HG03432 (cell line): ENCODE measurements around the gene DGCR2.
"Not testable (repeated sequence)": the region's sequence is repeated elsewhere in the genome, so short reads cannot be mapped to it uniquely, and the experiment has no call there.

Source experiments
- ATAC-seq: cut with Tn5 transposase; IDR thresholded peaks from one replicate; pipeline ENCODE4 v1.9.1; 2021; ENCODE audit warnings: mild to moderate bottlenecking, moderate library complexity; ENCODE audit not compliant: unreplicated experiment

DGCR2 gene

DNA sequence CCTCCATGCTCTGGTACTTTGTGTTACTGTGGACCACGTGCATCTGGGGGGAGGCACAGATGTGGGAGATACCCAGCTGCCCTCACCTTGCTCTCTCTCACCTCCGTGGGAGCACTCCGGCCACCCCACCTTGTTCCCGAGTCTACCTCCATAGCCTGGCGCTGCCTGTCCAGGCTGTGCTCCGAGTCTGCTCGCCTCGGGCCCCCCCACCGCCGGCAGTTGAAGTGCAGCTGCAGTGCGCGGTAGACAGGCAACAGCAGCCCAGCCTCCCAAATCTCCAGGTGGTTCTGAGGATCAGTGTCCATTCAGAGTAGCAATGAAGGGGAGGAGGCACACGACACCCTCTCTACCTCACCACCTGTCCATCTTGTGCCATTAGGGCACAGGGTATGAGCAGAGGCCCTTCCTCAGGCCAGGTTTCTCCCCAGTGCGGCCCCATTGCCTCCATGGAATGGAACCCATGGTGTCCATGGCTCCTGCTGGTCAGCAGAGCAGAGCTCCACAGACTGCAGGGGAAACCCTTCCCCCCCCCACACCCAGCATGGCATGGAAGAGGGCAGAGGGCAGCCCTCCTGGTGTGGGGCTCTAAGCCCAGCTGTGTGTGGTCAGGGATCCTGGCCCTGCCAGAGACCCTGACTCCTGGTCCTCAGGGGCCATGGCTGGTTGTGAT lies 89.2 kb downstream of the DGCR2 start:
- not testable (repeated sequence) for ATAC-seq

DNA sequence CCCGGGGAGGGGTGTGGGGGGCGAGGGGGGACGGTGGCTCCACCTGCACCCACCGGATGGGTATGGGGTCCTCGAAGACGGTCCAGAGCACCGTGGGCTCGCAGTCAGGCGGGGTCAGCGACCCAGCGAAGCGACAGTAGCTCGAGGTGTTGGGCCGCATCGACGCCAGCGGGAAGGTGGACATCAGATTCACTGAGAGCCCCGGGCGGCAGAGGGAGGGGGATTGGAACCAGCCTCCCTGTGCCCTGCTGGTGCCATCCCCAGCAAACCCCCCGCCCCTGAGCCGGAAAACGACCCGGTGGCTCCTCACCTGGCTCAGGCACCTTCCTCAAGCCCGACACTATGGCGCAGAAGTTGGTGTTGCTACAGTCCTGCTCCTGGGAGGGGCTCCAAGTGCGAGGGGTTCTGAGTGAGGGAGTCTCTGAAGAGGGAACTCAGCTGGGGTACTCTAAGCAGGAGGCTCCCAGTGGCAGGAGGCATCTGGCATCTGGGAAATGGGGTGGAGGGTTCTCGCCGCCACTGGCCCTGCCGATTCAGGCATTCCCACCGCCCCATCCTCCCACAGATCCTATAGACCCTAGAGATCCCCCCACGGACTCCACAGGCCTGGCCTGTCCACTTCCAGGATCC lies 89.9 kb downstream of the DGCR2 start:
- ATAC-seq, result not testable (repeated sequence)

DNA sequence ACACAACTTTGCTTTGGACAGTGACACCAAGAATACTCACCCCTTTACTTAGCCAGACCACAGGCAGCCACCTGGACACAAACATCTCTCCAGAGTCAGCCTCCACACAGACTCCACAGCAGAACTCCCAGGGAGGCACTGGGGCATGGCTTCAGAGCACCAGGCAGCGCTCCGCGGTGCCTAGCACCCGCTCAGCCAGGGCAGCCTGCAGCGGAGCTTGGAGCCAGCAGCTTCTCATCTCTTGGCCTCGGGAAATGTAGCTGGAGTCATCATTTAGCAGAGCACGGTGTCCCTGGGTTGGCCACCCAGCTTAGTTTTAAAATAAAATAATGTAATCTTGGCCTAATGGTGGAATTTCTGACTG lies 91.3 kb downstream of the DGCR2 start:
- not testable (repeated sequence) for ATAC-seq

DNA sequence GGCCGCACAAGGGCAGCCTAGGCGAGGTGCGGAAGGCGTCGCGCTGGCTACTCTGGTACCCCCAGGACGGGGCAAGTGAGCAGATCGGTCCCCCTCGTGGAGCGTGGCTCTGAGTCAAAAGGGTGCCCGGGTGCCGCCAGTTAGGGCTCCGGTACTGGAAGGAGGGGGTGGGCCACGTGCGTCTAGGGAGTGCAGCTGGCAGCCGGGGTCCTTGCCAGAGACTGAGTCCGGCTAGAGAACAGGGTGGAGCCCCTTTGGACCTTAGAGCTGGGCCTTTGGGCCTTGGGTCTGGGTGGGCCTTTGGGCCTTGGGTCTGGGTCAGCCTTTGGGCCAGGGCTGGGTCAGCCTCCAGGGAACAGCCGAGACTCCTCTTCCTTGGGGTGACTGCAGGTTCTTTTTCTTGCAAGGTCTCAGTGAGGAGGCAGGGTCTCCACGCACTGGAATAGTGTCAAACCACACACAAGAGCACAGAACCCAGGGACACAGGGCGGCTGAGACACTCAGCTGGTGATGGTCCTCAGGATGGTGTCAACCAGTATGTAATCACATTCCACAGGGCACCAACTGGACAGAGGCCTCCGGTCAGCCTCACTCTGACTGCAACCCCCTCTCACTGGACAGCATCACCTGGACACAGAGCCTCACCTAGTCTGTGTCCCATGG lies 91.9 kb downstream of the DGCR2 start:
- not testable (repeated sequence) for ATAC-seq

DNA sequence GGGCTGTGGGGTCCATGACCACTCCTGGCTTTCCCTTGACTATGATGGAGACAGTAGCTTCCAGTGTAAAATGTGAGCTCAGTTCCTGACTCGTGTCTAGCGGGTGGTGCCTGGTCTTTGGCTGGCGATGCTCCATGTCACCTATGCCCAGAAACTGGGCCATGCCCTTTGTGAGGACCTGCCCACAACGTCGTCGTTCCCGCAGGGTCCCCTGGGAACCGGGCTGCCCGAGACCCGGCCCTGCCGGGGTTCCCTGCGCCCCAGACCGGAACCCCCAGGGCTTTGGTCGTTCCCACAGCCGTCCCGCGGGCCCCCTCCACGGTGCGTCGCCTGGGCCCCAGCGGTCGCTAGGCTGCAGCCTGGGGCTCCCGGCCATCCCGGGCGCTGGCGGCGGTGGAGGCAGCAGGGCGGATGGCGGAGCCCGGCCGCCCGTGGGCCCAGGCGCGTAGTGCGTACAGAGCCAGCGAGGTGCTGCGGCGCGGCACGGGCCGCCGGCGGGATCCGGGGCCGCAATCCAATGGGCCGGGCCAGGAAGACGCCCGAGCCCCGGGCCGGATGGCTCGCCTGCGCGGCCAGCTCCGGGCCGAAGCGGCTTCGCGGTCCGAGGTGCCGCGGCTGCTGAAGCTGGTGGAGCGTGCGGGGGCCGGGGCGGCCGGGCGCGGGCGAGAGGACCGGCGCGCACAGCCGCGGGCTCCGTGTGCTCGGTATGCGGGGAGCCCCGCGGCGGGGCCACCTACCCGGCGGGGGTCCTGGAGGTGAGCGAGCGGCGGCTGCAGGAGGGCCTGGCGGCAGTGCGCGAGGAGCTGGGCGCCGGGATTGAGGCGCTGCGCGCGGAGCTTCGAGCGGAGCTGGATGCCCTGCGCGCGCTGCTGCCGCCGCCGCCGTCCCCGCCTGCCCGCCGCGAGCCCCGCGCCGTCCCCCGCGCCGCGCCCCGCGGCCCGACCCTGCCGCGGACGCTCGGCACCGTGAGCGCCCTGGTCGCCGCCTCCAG lies 92.8 kb downstream of the DGCR2 start:
- ATAC-seq, result not testable (repeated sequence)

DNA sequence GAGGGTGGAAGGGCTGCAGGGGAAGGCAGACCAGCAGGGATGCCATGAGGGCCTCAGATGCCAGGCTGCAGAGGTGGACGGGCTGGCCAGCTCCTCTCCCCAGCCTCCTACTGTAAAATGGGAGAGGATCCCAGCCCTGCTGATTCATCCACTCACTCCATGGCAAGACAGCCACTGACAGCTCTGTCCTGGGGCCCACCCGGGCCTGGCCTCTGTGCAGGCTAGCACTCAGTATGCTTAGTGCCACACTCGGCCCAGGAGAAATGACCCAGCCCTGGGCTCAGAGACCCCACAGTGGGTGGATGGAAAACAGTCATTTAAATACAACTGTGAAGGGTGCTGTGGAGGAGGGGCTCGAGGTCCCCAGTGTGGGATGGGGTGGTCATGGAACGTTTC lies 94.2 kb downstream of the DGCR2 start:
- not testable (repeated sequence) for ATAC-seq

DNA sequence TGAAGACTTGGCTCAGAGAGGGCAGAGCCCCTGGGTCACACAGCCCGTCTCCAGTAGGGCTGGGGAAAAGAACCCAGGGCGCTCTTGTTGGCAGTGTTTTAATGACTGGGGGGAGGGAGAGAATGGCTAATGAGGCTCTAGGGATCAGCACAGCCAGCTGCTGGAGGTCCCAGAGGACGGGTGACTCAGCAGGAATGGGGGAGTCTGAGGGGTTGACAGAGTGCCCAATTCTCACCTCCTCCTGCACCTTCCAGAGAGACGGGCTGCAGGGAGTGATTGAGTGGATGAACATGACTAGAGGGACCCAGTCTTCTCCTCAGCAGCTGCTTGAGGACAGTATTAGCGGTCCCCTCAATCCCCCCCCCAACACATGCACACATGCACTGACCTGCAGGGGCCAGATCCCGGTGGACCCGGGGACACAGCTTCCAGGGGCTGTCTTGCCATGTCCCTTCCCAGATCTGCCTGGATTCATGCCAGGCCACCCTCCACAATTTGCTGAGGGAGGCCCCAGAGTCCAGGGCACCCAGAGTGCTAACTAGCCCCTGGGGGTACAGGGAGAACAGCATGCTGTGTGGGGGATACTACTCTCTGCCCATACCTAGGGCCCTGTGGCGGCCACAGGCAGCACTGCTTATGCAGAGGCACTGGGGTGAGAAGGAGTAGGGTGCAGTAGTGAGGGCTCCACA lies 94.7 kb downstream of the DGCR2 start:
- not testable (repeated sequence) for ATAC-seq

DNA sequence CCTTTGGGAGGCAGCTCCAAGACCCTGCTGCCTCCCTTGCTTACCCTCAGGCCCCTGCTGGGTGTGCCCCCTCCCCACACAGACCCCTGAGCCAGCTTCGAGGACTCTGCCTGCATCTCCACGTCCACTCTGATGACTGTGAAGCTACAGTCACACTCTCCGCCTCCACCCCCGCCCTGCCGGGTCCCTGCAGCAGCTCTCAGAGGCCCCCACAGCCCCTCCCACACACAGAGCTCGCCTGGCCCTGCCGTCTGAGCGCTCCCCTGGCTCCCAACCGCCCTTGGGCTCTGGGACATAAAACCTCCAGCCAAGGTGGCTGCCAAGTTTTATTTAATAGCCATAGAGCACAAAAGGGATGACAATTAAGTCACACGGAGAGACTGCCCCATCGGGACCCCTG lies 96.1 kb downstream of the DGCR2 start:
- not testable (repeated sequence) for ATAC-seq

DNA sequence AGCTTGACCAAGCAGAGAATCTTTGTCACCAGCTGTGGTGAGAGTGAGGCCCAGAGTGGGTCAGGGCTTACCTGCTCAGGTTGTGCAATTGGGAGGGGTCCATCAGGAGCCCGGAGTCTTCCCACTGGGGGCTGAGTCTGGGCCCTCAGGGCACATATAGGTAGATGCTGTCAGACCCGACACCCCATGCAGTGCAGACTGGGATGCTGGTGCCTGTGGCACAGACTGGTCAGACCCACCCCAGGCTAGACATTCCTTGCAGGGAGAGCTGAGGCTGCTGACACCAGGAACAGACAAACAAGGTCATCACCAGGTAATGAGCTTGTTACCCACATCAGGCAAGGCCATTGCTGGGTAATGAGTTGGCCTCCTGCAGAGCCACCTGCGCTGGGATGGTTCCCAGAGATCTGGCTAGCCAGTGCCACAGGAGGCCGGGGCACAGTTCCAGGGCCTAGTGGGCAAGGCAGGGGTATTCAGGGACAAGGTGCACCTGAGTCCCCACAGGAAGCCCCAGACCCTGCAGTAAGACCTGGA lies 97.2 kb downstream of the DGCR2 start:
- ATAC-seq, result not testable (repeated sequence)

DNA sequence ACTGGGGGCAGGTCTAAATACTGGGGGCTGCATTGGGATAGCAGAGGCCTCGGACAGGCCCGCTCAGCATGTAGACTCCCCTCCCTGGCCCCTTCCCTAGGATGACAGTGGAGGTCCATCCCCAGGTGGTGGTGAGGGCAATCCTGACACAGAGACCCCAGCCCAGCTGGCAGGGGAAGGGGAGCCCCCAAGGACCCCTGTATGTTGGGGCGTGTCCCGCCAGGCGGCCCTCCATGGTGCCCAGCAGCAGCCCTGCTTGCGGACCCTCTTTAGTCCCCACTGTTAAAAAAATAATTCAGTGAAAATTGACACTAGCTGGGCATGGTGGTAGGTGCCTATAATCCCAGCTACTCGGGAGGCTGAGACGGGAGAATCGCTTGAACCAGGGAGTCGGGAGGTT lies 98.3 kb downstream of the DGCR2 start:
- not testable (repeated sequence) for ATAC-seq

DNA sequence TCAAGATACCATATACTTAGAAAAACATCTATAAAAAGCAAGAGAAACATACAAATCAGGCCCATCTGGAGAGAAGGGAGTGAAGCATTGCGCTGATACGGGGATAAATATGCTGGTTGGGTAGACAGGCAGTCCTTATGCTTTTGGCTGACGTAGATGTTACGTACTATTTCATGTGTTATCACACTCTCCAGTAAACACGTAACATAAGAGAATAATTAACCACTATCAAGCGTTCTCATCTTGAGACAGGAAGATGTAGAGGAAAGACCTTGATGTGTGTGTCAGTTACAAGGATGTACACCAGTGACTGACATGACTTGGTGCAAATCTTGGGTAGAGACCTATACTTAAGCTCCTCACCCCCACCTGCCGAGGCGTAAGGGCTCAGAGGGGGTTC lies 99.5 kb downstream of the DGCR2 start:
- ATAC-seq, result no peak

DNA sequence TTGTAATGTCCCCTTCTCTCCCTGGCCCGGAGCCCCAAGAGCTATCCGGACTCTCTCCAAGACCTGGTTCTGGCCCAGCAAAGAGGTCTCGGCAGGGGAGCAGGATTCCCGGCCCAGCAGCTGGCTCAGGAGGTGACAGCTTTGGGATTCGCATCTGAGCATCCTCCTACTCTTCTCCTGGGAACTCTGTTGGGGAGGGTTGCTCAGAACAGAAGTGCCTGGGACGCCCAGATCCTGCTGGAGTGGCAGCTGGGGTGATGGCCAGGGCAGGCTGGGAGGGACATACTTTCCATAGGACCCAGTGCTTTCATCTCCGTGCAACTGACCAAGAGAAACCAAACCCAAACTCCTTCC lies 102.6 kb downstream of the DGCR2 start:
- no peak for ATAC-seq

DNA sequence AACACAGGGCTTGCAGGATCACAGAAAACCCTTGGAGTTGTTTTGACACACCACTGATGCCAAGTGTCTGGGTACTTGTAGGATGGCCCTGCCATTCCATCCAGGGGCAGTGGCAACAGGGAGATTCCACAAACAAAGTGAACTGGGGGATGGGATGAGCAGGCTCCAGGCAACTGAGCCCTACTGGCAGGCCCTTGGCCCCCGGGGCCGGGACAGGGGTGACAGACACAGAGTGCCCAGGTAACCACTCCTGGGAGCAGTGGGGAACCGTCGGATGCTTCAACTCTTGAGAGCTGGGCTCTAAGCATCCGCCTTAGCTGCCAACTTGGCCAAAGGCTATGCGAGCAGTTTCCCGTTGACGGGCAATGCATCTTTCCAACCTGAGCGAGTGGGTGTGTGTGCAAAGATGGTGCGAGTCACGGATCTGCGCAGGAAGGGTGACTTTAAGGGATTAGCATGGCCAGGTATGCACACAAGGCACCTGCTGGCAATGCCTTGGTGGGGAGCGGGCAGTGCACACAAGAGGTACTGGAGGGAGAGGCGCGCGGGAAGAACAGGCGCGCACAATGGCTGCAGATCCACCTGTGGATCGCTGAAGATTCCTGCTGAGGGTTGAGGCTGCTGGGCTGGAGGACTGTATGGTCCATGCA lies 103.1 kb downstream of the DGCR2 start:
- ATAC-seq, result no peak

DNA sequence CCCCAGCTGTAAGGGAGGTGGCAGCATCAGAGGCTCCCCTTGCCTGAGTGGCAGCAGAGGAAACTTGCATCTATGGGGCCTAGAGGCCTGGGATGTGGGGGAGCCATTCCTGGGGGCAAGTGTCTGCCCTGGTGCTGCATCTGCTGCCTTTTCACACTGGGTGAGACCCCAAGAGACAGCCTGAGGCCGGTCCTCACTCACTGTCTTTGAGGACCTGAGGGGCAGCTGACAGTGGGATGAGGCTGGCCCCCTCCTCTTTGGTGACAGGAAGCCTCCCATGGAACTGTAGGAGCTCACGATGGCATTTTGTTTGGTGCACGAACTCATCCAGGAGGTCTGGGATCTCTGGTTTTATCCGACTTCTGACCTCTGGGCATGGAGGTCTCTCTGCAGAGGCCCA lies 104.0 kb downstream of the DGCR2 start:
- ATAC-seq, result no peak

DNA sequence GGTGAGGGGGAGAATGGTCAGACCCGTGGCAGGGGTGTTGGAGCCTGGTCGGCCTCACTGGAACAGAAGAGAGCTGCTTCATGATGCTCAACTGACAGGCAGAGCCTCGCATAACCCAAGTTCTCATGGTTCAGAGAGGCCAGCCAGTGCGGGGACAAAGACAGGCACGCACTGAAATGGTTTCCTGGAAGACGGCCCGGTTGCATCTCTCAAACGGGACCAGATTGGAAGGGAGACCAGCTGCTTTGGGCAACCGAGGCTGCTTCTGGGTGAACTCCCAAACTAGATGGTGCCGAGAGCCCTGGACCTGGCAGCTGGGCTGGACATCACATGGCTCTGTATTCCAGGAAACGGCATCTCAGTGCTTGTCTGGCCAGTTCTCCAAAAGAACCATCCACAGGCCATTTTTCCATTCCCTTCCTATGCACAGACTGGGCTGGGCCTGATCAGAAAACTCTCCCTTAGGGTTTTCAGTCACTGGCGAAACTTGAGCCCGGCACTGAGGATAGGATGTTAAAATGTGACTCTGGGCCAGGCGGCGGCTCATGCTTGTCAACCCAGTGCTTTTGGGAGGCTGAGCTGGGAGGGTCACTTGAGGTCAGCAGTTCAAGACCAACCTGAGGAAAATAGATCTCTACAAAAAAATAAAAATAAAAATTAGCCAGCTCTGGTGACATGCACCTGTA lies 106.0 kb downstream of the DGCR2 start:
- ATAC-seq, result no peak

DNA sequence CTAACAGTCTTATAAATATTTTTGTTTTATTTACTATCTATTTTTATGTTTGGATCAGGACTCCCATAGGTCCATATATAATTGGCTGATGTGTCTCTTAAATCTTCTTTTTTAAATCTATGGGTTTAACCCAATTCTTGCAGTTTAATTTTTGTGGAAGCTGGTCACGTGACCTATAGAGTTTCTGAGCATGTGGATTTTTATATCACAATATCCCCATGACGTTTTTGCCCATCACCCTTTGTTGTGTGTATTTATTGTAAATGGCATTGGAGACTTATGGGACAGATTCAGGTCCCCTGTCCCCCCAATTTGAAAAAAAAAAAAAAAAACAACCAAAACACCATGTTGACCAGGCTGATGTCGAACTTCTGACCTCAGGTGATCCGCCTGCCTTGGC lies 107.3 kb downstream of the DGCR2 start:
- ATAC-seq, result no peak

DNA sequence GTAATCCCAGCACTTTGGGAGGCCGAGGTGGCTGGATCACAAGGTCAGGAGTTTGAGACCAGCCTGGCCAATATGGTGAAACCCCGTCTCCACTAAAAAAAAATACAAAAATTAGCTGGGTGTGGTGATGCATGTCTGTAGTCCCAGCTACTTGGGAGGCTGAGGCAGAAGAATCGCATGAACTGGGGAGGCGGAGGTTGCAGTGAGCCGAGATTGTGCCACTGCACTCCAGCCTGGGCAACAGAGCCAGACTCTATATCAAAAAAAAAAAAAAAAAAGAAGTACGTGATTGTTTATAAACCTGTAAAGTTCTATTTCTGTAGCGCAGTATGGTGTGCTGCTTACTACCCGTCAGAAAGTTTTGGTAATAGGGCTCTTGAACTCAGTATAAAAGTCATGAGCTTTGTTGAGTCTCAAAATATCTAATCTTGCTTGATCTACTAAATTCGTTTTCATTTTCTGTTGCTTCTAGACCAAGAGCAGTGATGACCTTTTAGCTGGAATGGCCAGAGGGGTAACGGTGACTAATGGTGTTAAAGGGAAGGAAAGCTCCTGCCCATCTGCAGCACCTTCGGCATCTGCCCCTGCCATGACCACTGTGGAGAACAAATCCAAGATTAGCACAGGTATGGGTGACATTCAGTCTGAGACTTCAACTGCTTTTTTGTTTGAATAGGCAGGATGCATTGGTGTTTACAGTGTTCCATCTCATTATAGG lies 108.2 kb downstream of the DGCR2 start:
- not testable (repeated sequence) for ATAC-seq

DNA sequence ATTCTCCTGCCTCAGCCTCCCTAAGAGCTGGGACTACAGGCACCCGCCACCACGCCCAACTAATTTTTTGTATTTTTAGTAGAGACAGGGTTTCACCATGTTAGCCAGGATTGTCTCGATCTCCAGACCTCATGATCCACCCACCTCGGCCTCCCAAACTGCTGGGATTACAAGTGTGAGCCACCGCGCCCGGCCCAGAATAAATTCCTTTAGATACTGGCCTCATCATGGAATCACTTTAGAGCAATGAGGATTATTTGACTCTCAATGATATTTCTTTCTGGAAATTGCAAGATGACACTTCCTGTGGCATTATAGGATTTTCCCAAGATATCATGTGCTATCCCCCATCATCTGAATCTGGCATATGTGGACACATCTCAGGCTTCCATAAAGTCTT lies 108.8 kb downstream of the DGCR2 start:
- ATAC-seq, result not testable (repeated sequence)
